IMR-90 (cell line): ENCODE results near the gene MACROD1. TPM values are rescaled to one million over a fixed set of nuclear protein-coding genes. Genes with fewer than 3 reads are reported as not detected.

ENCODE experiments used
- ATAC-seq: fragments of 200-7000 bp; cut with Tn5 transposase; 2 replicates; pipeline ENCODE4 v1.9.1; 2020; ENCODE audit warnings: low read depth, mild to moderate bottlenecking, moderate library complexity
- BruUV-seq: library from RNA; stranded (reverse); fragments of 400-500 nt; replicated peaks from 2 replicates; lab custom pipeline; 2021; lab: Mats Ljungman, UMichigan
- CTCF ChIA-PET: fragments of 300-600 bp; formaldehyde crosslinking; extraction: SDS; loops from one replicate; lab custom pipeline; 2021; ENCODE audit warnings: antibody characterized with exemption; lab: Yijun Ruan, JAX
- POLR2A ChIA-PET: fragments of 300-600 bp; sonication (Branson Sonifier 250); formaldehyde crosslinking; loops from one replicate; lab custom pipeline; 2022; ENCODE audit warnings: antibody characterized with exemption; ENCODE audit not compliant: unreplicated experiment; lab: Charles Lee
- DNase-seq: peaks from one replicate; pipeline ENCODE4 v3.0.0; 2013
- H2AFZ ChIP-seq: replicated peaks from 2 replicates; pipeline ENCODE3; 2013; ENCODE audit warnings: low read length, mild to moderate bottlenecking; ENCODE audit not compliant: poor library complexity
- H2AK5ac ChIP-seq: 2 replicates; pipeline ENCODE4 v1.6.1; 2013; ENCODE audit warnings: low read depth, low read length, inconsistent platforms
- H2AK9ac ChIP-seq: replicated peaks from 2 replicates; pipeline ENCODE3; 2013; ENCODE audit warnings: mild to moderate bottlenecking, low read depth, low read length, moderate library complexity; ENCODE audit not compliant: poor library complexity
- H2BK120ac ChIP-seq: 2 replicates; pipeline ENCODE4 v1.6.1; 2013; ENCODE audit warnings: low read depth, low read length, inconsistent platforms
- H2BK15ac ChIP-seq: 3 replicates; pipeline ENCODE4 v1.6.1; 2013; ENCODE audit warnings: low read depth, low read length, inconsistent platforms
- H2BK20ac ChIP-seq: 2 replicates; pipeline ENCODE4 v1.6.1; 2013; ENCODE audit warnings: low read depth, mild to moderate bottlenecking, inconsistent platforms, low read length, moderate library complexity
- H2BK5ac ChIP-seq: 2 replicates; pipeline ENCODE4 v1.6.1; 2013; ENCODE audit warnings: mild to moderate bottlenecking, low read depth, low read length, inconsistent platforms; ENCODE audit not compliant: poor library complexity, severe bottlenecking
- H3K14ac ChIP-seq: replicated peaks from 2 replicates; pipeline ENCODE4 v1.6.1; 2013; ENCODE audit warnings: low read depth, low read length, inconsistent platforms
- H3K18ac ChIP-seq: 2 replicates; pipeline ENCODE4 v1.6.1; 2013; ENCODE audit warnings: low read depth, low read length, control low read depth
- H3K23ac ChIP-seq: 2 replicates; pipeline ENCODE4 v1.6.1; 2013; ENCODE audit warnings: low read depth, low read length, inconsistent platforms
- H3K27ac ChIP-seq: 2 replicates; pipeline ENCODE4 v1.5.1; 2013; ENCODE audit warnings: mild to moderate bottlenecking, control low read depth, low read length; ENCODE audit not compliant: insufficient read depth
- H3K27me3 ChIP-seq: 2 replicates; pipeline ENCODE4 v1.6.1; 2013; ENCODE audit warnings: low read length; ENCODE audit not compliant: control insufficient read depth, insufficient read depth
- H3K36me3 ChIP-seq: 2 replicates; pipeline ENCODE4 v1.6.1; 2013; ENCODE audit warnings: low read length, mixed read lengths; ENCODE audit not compliant: control insufficient read depth, insufficient read depth
- H3K4ac ChIP-seq: 2 replicates; pipeline ENCODE4 v1.6.1; 2013; ENCODE audit warnings: low read depth, low read length, inconsistent platforms
- H3K4me1 ChIP-seq: 2 replicates; pipeline ENCODE4 v1.6.1; 2013; ENCODE audit warnings: low read length, mixed read lengths; ENCODE audit not compliant: control insufficient read depth, insufficient read depth
- H3K4me2 ChIP-seq: 2 replicates; pipeline ENCODE4 v1.6.1; 2013; ENCODE audit warnings: low read depth, mild to moderate bottlenecking, control low read depth, low read length, moderate library complexity
- H3K4me3 ChIP-seq: 2 replicates; pipeline ENCODE4 v1.5.1; 2013; ENCODE audit warnings: low read depth, mild to moderate bottlenecking, control low read depth, low read length, moderate library complexity; ENCODE audit not compliant: insufficient read depth
- H3K56ac ChIP-seq: 2 replicates; pipeline ENCODE4 v1.6.1; 2013; ENCODE audit warnings: low read length, inconsistent platforms; ENCODE audit not compliant: insufficient read depth; ENCODE audit errors: extremely low read depth
- H3K79me1 ChIP-seq, 2 experiments: 2 replicates each; pipeline ENCODE4 v1.6.1; 2013; ENCODE audit warnings: low read length in 2 of 2, inconsistent platforms in 1 of 2, low read depth in 1 of 2
- H3K9ac ChIP-seq: 2 replicates; pipeline ENCODE4 v1.6.1; 2013; ENCODE audit warnings: low read depth, low read length, control low read depth
- H3K9me1 ChIP-seq: 2 replicates; pipeline ENCODE4 v1.6.1; 2013; ENCODE audit warnings: low read length, inconsistent platforms; ENCODE audit not compliant: insufficient read depth
- H3K9me3 ChIP-seq: 2 replicates; pipeline ENCODE4 v1.6.1; 2013; ENCODE audit warnings: low read length; ENCODE audit not compliant: control insufficient read depth, insufficient read depth
- H4K20me1 ChIP-seq: 2 replicates; pipeline ENCODE4 v1.6.1; 2013; ENCODE audit warnings: low read length, inconsistent platforms; ENCODE audit not compliant: insufficient read depth
- H4K5ac ChIP-seq: 2 replicates; pipeline ENCODE4 v1.6.1; 2013; ENCODE audit warnings: mild to moderate bottlenecking, low read depth, low read length, control low read depth
- H4K8ac ChIP-seq, 2 experiments: 2 replicates each; pipeline ENCODE4 v1.6.1; 2013; ENCODE audit warnings: low read depth in 2 of 2, low read length in 2 of 2, control low read depth in 1 of 2, inconsistent platforms in 1 of 2
- H4K91ac ChIP-seq: 2 replicates; pipeline ENCODE4 v1.6.1; 2013; ENCODE audit warnings: low read depth, low read length, inconsistent platforms; ENCODE audit not compliant: insufficient read depth
- BHLHE40 ChIP-seq: fragments of 150-350 bp; IDR thresholded peaks from 2 replicates; pipeline ENCODE4 v1.6.1; 2016; ENCODE audit warnings: mild to moderate bottlenecking, low read depth, low read length
- CEBPB ChIP-seq: IDR thresholded peaks from 2 replicates; pipeline ENCODE4 v1.6.1; 2012; ENCODE audit warnings: low read depth, low read length, improper control_type of control experiment
- CHD1 ChIP-seq: IDR thresholded peaks from 2 replicates; pipeline ENCODE4 v1.6.1; 2012; ENCODE audit warnings: low read depth, low read length, improper control_type of control experiment
- CTCF ChIP-seq: conservative IDR thresholded peaks from 2 replicates; pipeline ENCODE4 v1.5.1; 2012; ENCODE audit warnings: mild to moderate bottlenecking, low read depth, low read length, improper control_type of control experiment
- ELK1 ChIP-seq: fragments of 150-350 bp; IDR thresholded peaks from 2 replicates; pipeline ENCODE4 v1.6.1; 2016; ENCODE audit warnings: low read depth, mild to moderate bottlenecking, low read length, moderate library complexity, borderline replicate concordance
- FOS ChIP-seq: fragments of 150-350 bp; IDR thresholded peaks from 2 replicates; pipeline ENCODE4 v1.6.1; 2016; ENCODE audit warnings: low read depth, low read length
- MAFK ChIP-seq: IDR thresholded peaks from 2 replicates; pipeline ENCODE4 v1.6.1; 2012; ENCODE audit warnings: low read depth, low read length, improper control_type of control experiment
- MAZ ChIP-seq: IDR thresholded peaks from 2 replicates; pipeline ENCODE4 v1.6.1; 2012; ENCODE audit warnings: low read depth, mild to moderate bottlenecking, low read length, improper control_type of control experiment, moderate library complexity, borderline replicate concordance
- MXI1 ChIP-seq: IDR thresholded peaks from 2 replicates; pipeline ENCODE4 v1.6.1; 2012; ENCODE audit warnings: low read depth, mild to moderate bottlenecking, low read length, moderate library complexity, borderline replicate concordance
- NFE2L2 ChIP-seq: fragments of 150-350 bp; IDR thresholded peaks from 2 replicates; pipeline ENCODE4 v1.6.1; 2016; ENCODE audit warnings: low read depth, mild to moderate bottlenecking, low read length
- RAD21 ChIP-seq: IDR thresholded peaks from 2 replicates; pipeline ENCODE4 v1.6.1; 2012; ENCODE audit warnings: low read length, improper control_type of control experiment
- RCOR1 ChIP-seq: IDR thresholded peaks from 2 replicates; pipeline ENCODE4 v1.6.1; 2012; ENCODE audit warnings: mild to moderate bottlenecking, low read length, improper control_type of control experiment; ENCODE audit not compliant: insufficient replicate concordance
- RFX5 ChIP-seq: IDR thresholded peaks from 2 replicates; pipeline ENCODE4 v1.8.0; 2012; ENCODE audit warnings: low read depth, mild to moderate bottlenecking, low read length, moderate library complexity
- SMC3 ChIP-seq: fragments of 150-350 bp; IDR thresholded peaks from 2 replicates; pipeline ENCODE4 v1.6.1; 2016; ENCODE audit warnings: low read depth, mild to moderate bottlenecking, antibody characterized with exemption, low read length, moderate library complexity
- WGBS, 2 experiments: methylation state at CpG; one replicate each; pipeline versions ENCODE4 v1.1.5 to v1.1.7; 2013; ENCODE audit warnings: missing lambda C conversion rate in 2 of 2; ENCODE audit not compliant: insufficient read length in 1 of 2; ENCODE audit errors: extremely low coverage in 2 of 2; 5-methylcytosine and 5-hydroxymethylcytosine counted together
- dilution Hi-C: fragments of 300-500 bp; cut with HindIII; formaldehyde crosslinking; loops from one replicate; pipeline ENCODE4 v1.14.3; 2018; ENCODE audit warnings: low sequenced_read_pairs; ENCODE audit not compliant: unreplicated experiment
- in situ Hi-C: fragments of 300-500 bp; cut with MboI; formaldehyde crosslinking; loops from 3 replicates; pipeline ENCODE4 v1.14.3; 2019; ENCODE audit warnings: low sequenced_read_pairs, inconsistent platforms, mixed read lengths
- intact Hi-C: fragments of 100-400 bp; cut with micrococcal nuclease; formaldehyde crosslinking; loops from 2 replicates; pipeline ENCODE4 v1.10.0; 2022
- polyA plus RNA-seq, 3 experiments: library from polyadenylated mRNA; depleted of rRNA; stranded (reverse); fragments of >200 nt; gene quantifications; 2 replicates each; pipeline ENCODE4 v1.2.3, GENCODE V29; 2012; ENCODE audit warnings: low replicate concordance in 1 of 3
- total RNA-seq: library from RNA; depleted of rRNA; stranded (reverse); fragments of >200 nt; gene quantifications from 2 replicates; pipeline ENCODE4 v1.2.3, GENCODE V29; 2012
- TF ChIP-seq, protein P1 (sequence below): fragments of 150-350 bp; IDR thresholded peaks from 2 replicates; pipeline ENCODE4 v1.6.1; 2017; ENCODE audit warnings: mild to moderate bottlenecking, antibody characterized with exemption, low read length, low read depth

Gene MACROD1
- total and polyA plus RNA-seq, 2 of the 4 experiments (the other 2 are of a cell fraction) = 2.5 to 9.3 TPM

DNA sequence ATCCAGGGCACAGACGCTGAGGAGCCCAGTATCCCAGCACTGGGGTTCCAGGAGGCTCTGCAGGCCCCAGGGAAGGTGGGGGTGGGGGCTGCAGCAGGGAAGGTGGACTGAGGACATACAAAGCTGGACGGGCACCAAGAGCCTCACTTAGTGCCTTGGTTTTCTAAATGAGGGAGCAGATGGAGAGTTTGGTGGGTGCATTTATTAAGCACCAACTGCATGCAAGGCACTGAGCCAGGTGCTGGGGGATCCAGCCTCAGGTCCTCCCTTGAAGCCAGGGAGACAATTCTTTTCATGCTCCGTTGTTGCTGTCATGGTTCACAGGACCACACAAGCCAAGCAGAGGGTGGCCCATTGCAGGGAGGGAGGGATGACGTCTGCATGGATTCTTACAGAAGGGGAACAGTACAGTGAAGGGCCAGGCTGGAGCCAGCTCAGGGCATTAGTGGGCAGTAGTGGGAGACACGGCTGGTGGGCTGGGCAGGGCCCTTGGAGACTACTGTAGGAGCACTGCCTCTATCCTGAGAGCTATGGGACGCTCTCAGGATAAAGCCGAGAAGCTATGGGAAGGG lies 65.0 kb downstream of the MACROD1 start:
- ChIA-PET CTCF (no interaction called here), POLR2A (no interaction called here)
- Histone ChIP-seq H2AK9ac (no peak overlapping the region), H3K9me1 (no peaks in the 10 kb centered on the region), H4K91ac (no peak overlapping the region), H3K27me3 (peaks cover 11% of the 10 kb centered on the region), H3K9me3 (no peaks in the 10 kb centered on the region), H3K18ac (no peak overlapping the region), H2AFZ (no peak overlapping the region), H2AK5ac (no peak overlapping the region), H4K20me1 (peaks cover 3% of the 10 kb centered on the region; the same call in 1 of the 2 replicates), H3K4me3 (no peak overlapping the region), H3K56ac (no peak overlapping the region), H3K4me2 (no peak overlapping the region), H4K8ac (no peak overlapping the region), H2BK120ac (no peak overlapping the region), H3K79me1 (no peaks in the 10 kb centered on the region), H3K4me1 (peaks cover 1% of the 10 kb centered on the region; the same call in 1 of the 2 replicates), H2BK15ac (no peak overlapping the region), H3K23ac (no peak overlapping the region), H3K36me3 (no peaks in the 10 kb centered on the region), H2BK5ac (no peak overlapping the region), H3K27ac (no peak overlapping the region), H4K5ac (no peak overlapping the region), H3K14ac (no peak overlapping the region), H3K4ac (no peak overlapping the region), H3K9ac (no peak overlapping the region), H2BK20ac (no peak overlapping the region)
- BruUV-seq = no TSS peak
- in situ Hi-C loops = no loop called here
- dilution Hi-C loops = no loop called here
- 100% methylated on average over 3 of the region's 7 CpGs; no CpG with 5 or more reads in 1 of the 2 experiments for WGBS, 2 experiments
- DNase-seq (no peak), ATAC-seq (no peak)
- TF ChIP-seq RAD21 (no peak), NFE2L2 (no peak), MAFK (no peak), CHD1 (no peak), CTCF (no peak), RCOR1 (no peak), FOS (no peak), BHLHE40 (no peak), RFX5 (no peak), MXI1 (no peak), ELK1 (no peak), MAZ (no peak), CEBPB (no peak), SMC3 (no peak)
- TF ChIP-seq, protein P1, sequence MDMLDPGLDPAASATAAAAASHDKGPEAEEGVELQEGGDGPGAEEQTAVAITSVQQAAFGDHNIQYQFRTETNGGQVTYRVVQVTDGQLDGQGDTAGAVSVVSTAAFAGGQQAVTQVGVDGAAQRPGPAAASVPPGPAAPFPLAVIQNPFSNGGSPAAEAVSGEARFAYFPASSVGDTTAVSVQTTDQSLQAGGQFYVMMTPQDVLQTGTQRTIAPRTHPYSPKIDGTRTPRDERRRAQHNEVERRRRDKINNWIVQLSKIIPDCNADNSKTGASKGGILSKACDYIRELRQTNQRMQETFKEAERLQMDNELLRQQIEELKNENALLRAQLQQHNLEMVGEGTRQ = no peak
- intact Hi-C loops = no loop called here
